22Rv1 (cell line): ENCODE results near the gene MYL10.

Source experiments
- CTCF ChIP-seq: fragments of 450-650 bp; IDR thresholded peaks from 2 replicates; pipeline ENCODE4 v1.5.1; 2017; ENCODE audit warnings: mild to moderate bottlenecking
- ZFX ChIP-seq: fragments of 450-650 bp; IDR thresholded peaks from 2 replicates; pipeline ENCODE4 v1.6.1; 2017; ENCODE audit warnings: antibody characterized with exemption, borderline replicate concordance

DNA sequence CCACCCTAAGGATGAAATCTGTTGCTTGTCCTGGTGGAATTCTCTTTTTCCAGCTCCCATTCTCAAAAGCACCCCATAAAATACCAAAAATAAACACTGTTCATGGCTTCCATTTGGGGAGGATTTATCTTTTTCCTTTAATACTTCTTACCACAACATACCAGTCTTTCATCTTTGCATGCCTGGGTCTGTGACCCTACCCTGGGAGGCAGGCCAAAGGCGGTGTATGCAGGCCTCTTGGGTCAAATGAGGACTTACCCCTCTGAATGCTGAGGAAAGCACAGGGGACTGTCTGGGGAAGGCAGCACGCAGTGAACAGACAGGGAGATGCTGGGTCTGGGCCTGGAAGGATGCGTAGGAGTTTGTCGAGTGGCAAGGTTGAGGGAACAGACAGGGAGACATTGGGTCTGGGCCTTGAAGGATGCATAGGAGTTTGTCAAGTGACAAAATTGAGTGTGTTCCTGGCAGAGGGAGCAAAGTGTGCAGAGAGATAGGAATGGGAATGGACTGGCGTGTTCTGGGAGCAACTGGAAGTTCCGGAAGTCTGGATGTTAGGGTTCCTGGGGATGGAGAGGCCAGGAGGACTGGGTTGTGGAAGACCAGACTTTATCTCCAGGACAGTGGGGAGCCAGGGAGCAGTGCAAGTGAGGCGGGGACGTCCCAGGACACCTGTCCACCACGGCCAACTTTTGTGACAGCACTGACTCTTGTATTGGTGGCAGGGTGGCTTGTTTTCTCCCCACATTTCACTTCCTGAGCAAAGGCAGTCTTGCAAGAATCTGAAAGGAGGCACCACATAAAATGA, 40.8 kb downstream of the MYL10 start:
- TF ChIP-seq CTCF (no peak), ZFX (no peak)
